H9 (cell line): ENCODE measurements around the gene COX6B1. TPM values are rescaled to one million over a fixed set of nuclear protein-coding genes. Genes with fewer than 3 reads are reported as not detected.

Experiments
- DNase-seq: peaks from one replicate; pipeline ENCODE4 v3.0.0-alpha.2; 2017
- H2AFZ ChIP-seq: one replicate; pipeline ENCODE4 v1.6.1; 2013; ENCODE audit warnings: mild to moderate bottlenecking, low read length, control low read depth, moderate library complexity
- H2AK5ac ChIP-seq: 2 replicates; pipeline ENCODE4 v1.6.1; 2013; ENCODE audit warnings: low read length, control low read depth, mixed read lengths; ENCODE audit not compliant: insufficient read length
- H2BK120ac ChIP-seq: one replicate; pipeline ENCODE4 v1.6.1; 2013; ENCODE audit warnings: low read depth, mild to moderate bottlenecking, low read length, control low read depth, inconsistent platforms; ENCODE audit not compliant: poor library complexity, severe bottlenecking
- H2BK12ac ChIP-seq: 2 replicates; pipeline ENCODE4 v1.6.1; 2013; ENCODE audit warnings: low read length, control low read depth, mixed read lengths, low read depth; ENCODE audit not compliant: insufficient read length
- H2BK15ac ChIP-seq: 2 replicates; pipeline ENCODE4 v1.6.1; 2013; ENCODE audit warnings: low read depth, low read length, control low read depth
- H2BK20ac ChIP-seq: one replicate; pipeline ENCODE4 v1.6.1; 2013; ENCODE audit warnings: low read depth, mild to moderate bottlenecking, low read length, control low read depth, inconsistent platforms; ENCODE audit not compliant: poor library complexity, severe bottlenecking
- H2BK5ac ChIP-seq: 2 replicates; pipeline ENCODE4 v1.6.1; 2013; ENCODE audit warnings: low read length, control low read depth, mixed read lengths; ENCODE audit not compliant: insufficient read length
- H3K14ac ChIP-seq: 2 replicates; pipeline ENCODE4 v1.6.1; 2013; ENCODE audit warnings: low read length, control low read depth; ENCODE audit not compliant: insufficient read depth
- H3K18ac ChIP-seq: 2 replicates; pipeline ENCODE4 v1.6.1; 2013; ENCODE audit warnings: low read depth, mild to moderate bottlenecking, mixed read lengths, low read length, control low read depth; ENCODE audit not compliant: insufficient read length
- H3K23ac ChIP-seq: 2 replicates; pipeline ENCODE4 v1.6.1; 2013; ENCODE audit warnings: low read length, control low read depth, mixed read lengths, low read depth; ENCODE audit not compliant: insufficient read length
- H3K23me2 ChIP-seq: 2 replicates; pipeline ENCODE4 v1.6.1; 2013; ENCODE audit warnings: low read depth, mild to moderate bottlenecking, mixed read lengths, low read length, control low read depth; ENCODE audit not compliant: insufficient read length, poor library complexity, severe bottlenecking
- H3K27ac ChIP-seq: 2 replicates; pipeline ENCODE4 v1.5.1; 2013; ENCODE audit warnings: low read length, control low read depth, mixed read lengths, low read depth; ENCODE audit not compliant: insufficient read length
- H3K27me3 ChIP-seq: 2 replicates; pipeline ENCODE4 v1.6.1; 2013; ENCODE audit warnings: low read length, control low read depth, inconsistent platforms; ENCODE audit not compliant: insufficient read depth
- H3K4ac ChIP-seq: 2 replicates; pipeline ENCODE4 v1.6.1; 2013; ENCODE audit warnings: low read depth, mild to moderate bottlenecking, control low read depth, inconsistent platforms, low read length, moderate library complexity
- H3K4me1 ChIP-seq: 2 replicates; pipeline ENCODE4 v1.6.1; 2013; ENCODE audit warnings: low read length, control low read depth, inconsistent platforms; ENCODE audit not compliant: insufficient read depth
- H3K4me2 ChIP-seq: 2 replicates; pipeline ENCODE4 v1.6.1; 2013; ENCODE audit warnings: low read length, control low read depth, mixed read lengths; ENCODE audit not compliant: insufficient read length, insufficient read depth
- H3K56ac ChIP-seq: 2 replicates; pipeline ENCODE4 v1.6.1; 2013; ENCODE audit warnings: low read depth, mild to moderate bottlenecking, mixed read lengths, low read length, control low read depth; ENCODE audit not compliant: insufficient read length
- H3K79me1 ChIP-seq: 2 replicates; pipeline ENCODE4 v1.6.1; 2013; ENCODE audit warnings: low read depth, mild to moderate bottlenecking, moderate library complexity, low read length, control low read depth, inconsistent platforms; ENCODE audit not compliant: insufficient read depth, poor library complexity, severe bottlenecking
- H3K79me2 ChIP-seq: 2 replicates; pipeline ENCODE4 v1.6.1; 2013; ENCODE audit warnings: low read length, control low read depth, inconsistent platforms; ENCODE audit not compliant: insufficient read depth
- H3K9ac ChIP-seq: 2 replicates; pipeline ENCODE4 v1.6.1; 2013; ENCODE audit warnings: low read length, control low read depth, mixed read lengths; ENCODE audit not compliant: insufficient read length; ENCODE audit errors: extremely low read depth
- H3K9me3 ChIP-seq: one replicate; pipeline ENCODE4 v1.6.1; 2013; ENCODE audit warnings: low read depth, low read length, inconsistent platforms; ENCODE audit not compliant: control insufficient read depth
- H3T11ph ChIP-seq: one replicate; pipeline ENCODE4 v1.6.1; 2013; ENCODE audit warnings: mild to moderate bottlenecking, low read length, control low read depth, inconsistent platforms
- H4K20me1 ChIP-seq: one replicate; pipeline ENCODE4 v1.6.1; 2013; ENCODE audit not compliant: control insufficient read depth, insufficient read length, insufficient read depth
- H4K5ac ChIP-seq: 2 replicates; pipeline ENCODE4 v1.6.1; 2013; ENCODE audit warnings: low read depth, mild to moderate bottlenecking, mixed read lengths, low read length, control low read depth; ENCODE audit not compliant: insufficient read length
- H4K8ac ChIP-seq: replicated peaks from 2 replicates; pipeline ENCODE4 v1.6.1; 2013; ENCODE audit warnings: low read length, control low read depth, mixed read lengths, low read depth; ENCODE audit not compliant: insufficient read length
- H4K91ac ChIP-seq: 2 replicates; pipeline ENCODE4 v1.6.1; 2013; ENCODE audit warnings: low read depth, mild to moderate bottlenecking, moderate library complexity, mixed read lengths, low read length, control low read depth; ENCODE audit not compliant: insufficient read length
- H3K27ac Mint-ChIP-seq, 3 experiments: 2 replicates in 2 of 3; 3 replicates in 1 of 3; pipeline ENCODE4 v1.8.0; 2020 to 2021; ENCODE audit warnings: mixed read lengths in 3 of 3, mild to moderate bottlenecking in 1 of 3, moderate library complexity in 1 of 3
- H3K27me3 Mint-ChIP-seq: 2 replicates; pipeline ENCODE4 v1.8.0; 2021; ENCODE audit warnings: low read depth, mild to moderate bottlenecking, moderate library complexity, mixed read lengths
- H3K36me3 Mint-ChIP-seq, 3 experiments: 2 replicates in 2 of 3; 3 replicates in 1 of 3; pipeline ENCODE4 v1.8.0; 2020 to 2021; ENCODE audit warnings: low read depth in 3 of 3, mixed read lengths in 3 of 3; ENCODE audit not compliant: insufficient read depth in 1 of 3
- H3K4me1 Mint-ChIP-seq, 2 experiments: 2 replicates each; pipeline ENCODE4 v1.8.0; 2020; ENCODE audit warnings: mixed read lengths in 2 of 2
- H3K4me3 Mint-ChIP-seq, 2 experiments: 2 replicates in 1 of 2; 3 replicates in 1 of 2; pipeline ENCODE4 v1.8.0; 2020 to 2021; ENCODE audit warnings: mild to moderate bottlenecking in 2 of 2, mixed read lengths in 2 of 2, moderate library complexity in 1 of 2
- H3K9me3 Mint-ChIP-seq, 2 experiments: 2 replicates in 1 of 2; 3 replicates in 1 of 2; pipeline ENCODE4 v1.8.0; 2020; ENCODE audit warnings: mild to moderate bottlenecking in 2 of 2, mixed read lengths in 2 of 2, moderate library complexity in 1 of 2
- WGBS: extraction: QIAGEN DNeasy Blood & Tissue Kit; methylation state at CpG from one replicate; pipeline ENCODE4 v1.1.7; 2013; ENCODE audit warnings: missing lambda C conversion rate, low lambda C conversion rate, mixed read lengths; ENCODE audit not compliant: insufficient read length; ENCODE audit errors: extremely low coverage; 5-methylcytosine and 5-hydroxymethylcytosine counted together
- total RNA-seq: library from RNA; stranded (reverse); gene quantifications from 2 replicates; pipeline ENCODE4 v1.2.1, GENCODE V29; 2021
- TF ChIP-seq, protein P1 (sequence below): fragments of 200-600 bp; sonication (generic); conservative IDR thresholded peaks from 3 replicates; pipeline ENCODE4 v1.8.0; 2021; ENCODE audit warnings: antibody characterized with exemption, mild to moderate bottlenecking

COX6B1 gene
- total RNA-seq, 1 experiment from 2014 or later: 432 TPM

- no peak overlapping the region for H2BK5ac ChIP-seq
- DNase-seq: no peak
- no peak overlapping the region for H3T11ph ChIP-seq
- TF ChIP-seq, protein P1, sequence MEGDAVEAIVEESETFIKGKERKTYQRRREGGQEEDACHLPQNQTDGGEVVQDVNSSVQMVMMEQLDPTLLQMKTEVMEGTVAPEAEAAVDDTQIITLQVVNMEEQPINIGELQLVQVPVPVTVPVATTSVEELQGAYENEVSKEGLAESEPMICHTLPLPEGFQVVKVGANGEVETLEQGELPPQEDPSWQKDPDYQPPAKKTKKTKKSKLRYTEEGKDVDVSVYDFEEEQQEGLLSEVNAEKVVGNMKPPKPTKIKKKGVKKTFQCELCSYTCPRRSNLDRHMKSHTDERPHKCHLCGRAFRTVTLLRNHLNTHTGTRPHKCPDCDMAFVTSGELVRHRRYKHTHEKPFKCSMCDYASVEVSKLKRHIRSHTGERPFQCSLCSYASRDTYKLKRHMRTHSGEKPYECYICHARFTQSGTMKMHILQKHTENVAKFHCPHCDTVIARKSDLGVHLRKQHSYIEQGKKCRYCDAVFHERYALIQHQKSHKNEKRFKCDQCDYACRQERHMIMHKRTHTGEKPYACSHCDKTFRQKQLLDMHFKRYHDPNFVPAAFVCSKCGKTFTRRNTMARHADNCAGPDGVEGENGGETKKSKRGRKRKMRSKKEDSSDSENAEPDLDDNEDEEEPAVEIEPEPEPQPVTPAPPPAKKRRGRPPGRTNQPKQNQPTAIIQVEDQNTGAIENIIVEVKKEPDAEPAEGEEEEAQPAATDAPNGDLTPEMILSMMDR: no peak
- H4K8ac ChIP-seq: no peak overlapping the region
- no peak overlapping the region for H2BK20ac ChIP-seq
- no CpG with 5 or more reads among the region's 2 CpGs for WGBS
- no peak overlapping the region for H2AK5ac ChIP-seq
- no peak overlapping the region for H2BK15ac ChIP-seq
- no peak overlapping the region for H3K14ac ChIP-seq
- no peak overlapping the region for H3K27ac ChIP-seq
- H4K91ac ChIP-seq: no peak overlapping the region
- no peaks in the 10 kb centered on the region for H4K20me1 ChIP-seq
- H3K23ac ChIP-seq: no peak overlapping the region
- no peak overlapping the region for H3K4me2 ChIP-seq
- no peak overlapping the region for H2AFZ ChIP-seq
- H3K79me2 ChIP-seq: no peaks in the 10 kb centered on the region
- no peak overlapping the region for H2BK12ac ChIP-seq
- Mint-ChIP-seq H3K27ac (no peak overlapping the region; a peak in 1 of 7 replicates), H3K4me1 (peaks cover 0 to 8% of the 10 kb centered on the region in 2 experiments; a peak in 1 of 4 replicates), H3K27me3 (peaks cover 11% of the 10 kb centered on the region), H3K36me3 (no peaks in the 10 kb centered on the region), H3K9me3 (peaks cover 0 to 3% of the 10 kb centered on the region in 2 experiments; a peak in 3 of 5 replicates), H3K4me3 (no peak overlapping the region; a peak in 1 of 5 replicates)
- no peaks in the 10 kb centered on the region for H3K4me1 ChIP-seq
- H3K23me2 ChIP-seq: no peaks in the 10 kb centered on the region
- H3K79me1 ChIP-seq: no peaks in the 10 kb centered on the region
- H3K56ac ChIP-seq: no peak overlapping the region
- no peak overlapping the region for H4K5ac ChIP-seq
- H3K18ac ChIP-seq: no peak overlapping the region
- no peaks in the 10 kb centered on the region for H3K9me3 ChIP-seq
- no peak overlapping the region for H2BK120ac ChIP-seq
- H3K9ac ChIP-seq: no peak overlapping the region
- H3K27me3 ChIP-seq: no peaks in the 10 kb centered on the region
- H3K4ac ChIP-seq: no peak overlapping the region
Observed at GRCh38 chr19:35695895-35696422, 47.8 kb downstream of the COX6B1 start.
